PC-3 (cell line): ENCODE results near the gene CIDEB.

Experiments
- EZH2 ChIP-seq: fragments of 300-600 bp; sonication (generic); IDR thresholded peaks from one replicate; pipeline ENCODE4 v1.6.1; 2017; ENCODE audit warnings: antibody characterized with exemption, mild to moderate bottlenecking, low read length; ENCODE audit not compliant: unreplicated experiment
- TF ChIP-seq, protein P1 (sequence below): fragments of 300-600 bp; sonication (generic); conservative IDR thresholded peaks from 2 replicates; pipeline ENCODE4 v1.5.1; 2017; ENCODE audit warnings: antibody characterized with exemption, low read depth, mild to moderate bottlenecking, low read length

DNA sequence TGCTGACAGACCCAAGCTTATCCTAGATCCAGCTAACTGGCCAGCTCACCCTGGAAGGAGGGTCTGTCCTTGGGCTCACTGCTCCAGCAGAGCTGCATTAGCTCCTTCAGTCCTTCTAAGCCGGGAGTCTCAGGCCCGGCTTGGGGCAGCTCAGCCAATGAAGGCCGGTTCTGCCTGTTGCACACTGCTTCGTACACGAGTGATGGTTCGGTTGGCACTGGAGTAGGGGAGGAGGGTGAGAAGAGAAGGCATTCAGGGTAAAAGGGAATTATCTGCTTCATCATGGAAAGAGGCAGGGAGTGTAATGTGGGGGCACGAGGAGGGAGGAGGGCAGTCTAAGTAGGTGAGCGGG, 30.0 kb upstream of the CIDEB start:
- TF ChIP-seq, protein P1, sequence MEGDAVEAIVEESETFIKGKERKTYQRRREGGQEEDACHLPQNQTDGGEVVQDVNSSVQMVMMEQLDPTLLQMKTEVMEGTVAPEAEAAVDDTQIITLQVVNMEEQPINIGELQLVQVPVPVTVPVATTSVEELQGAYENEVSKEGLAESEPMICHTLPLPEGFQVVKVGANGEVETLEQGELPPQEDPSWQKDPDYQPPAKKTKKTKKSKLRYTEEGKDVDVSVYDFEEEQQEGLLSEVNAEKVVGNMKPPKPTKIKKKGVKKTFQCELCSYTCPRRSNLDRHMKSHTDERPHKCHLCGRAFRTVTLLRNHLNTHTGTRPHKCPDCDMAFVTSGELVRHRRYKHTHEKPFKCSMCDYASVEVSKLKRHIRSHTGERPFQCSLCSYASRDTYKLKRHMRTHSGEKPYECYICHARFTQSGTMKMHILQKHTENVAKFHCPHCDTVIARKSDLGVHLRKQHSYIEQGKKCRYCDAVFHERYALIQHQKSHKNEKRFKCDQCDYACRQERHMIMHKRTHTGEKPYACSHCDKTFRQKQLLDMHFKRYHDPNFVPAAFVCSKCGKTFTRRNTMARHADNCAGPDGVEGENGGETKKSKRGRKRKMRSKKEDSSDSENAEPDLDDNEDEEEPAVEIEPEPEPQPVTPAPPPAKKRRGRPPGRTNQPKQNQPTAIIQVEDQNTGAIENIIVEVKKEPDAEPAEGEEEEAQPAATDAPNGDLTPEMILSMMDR = no peak
- TF ChIP-seq EZH2 = no peak
